RWPE1 (cell line): ENCODE measurements around the gene XRCC6.
A peak's percentile ranks its signal among the peaks of the same experiment; 100 is the strongest.
"Not testable (repeated sequence)": the region's sequence is repeated elsewhere in the genome, so short reads cannot be mapped to it uniquely, and the experiment has no call there.

Source experiments
- CTCF ChIA-PET: fragments of 350-600 bp; sonication (Branson Sonifier 250); formaldehyde crosslinking; extraction: SDS; loops from one replicate; lab custom pipeline; 2021; lab: Yijun Ruan, JAX
- POLR2A ChIA-PET: fragments of 400-600 bp; formaldehyde crosslinking; extraction: SDS; loops from one replicate; lab custom pipeline; 2020; ENCODE audit warnings: antibody characterized with exemption; ENCODE audit not compliant: low non-redundant PET; lab: Yijun Ruan, JAX
- DNase-seq: peaks from one replicate; pipeline ENCODE4 v3.0.0; 2012; ENCODE audit warnings: low spot score
- H3K27ac ChIP-seq: fragments of 450-650 bp; 2 replicates; pipeline ENCODE4 v1.5.1; 2017
- CTCF ChIP-seq: fragments of 450-650 bp; conservative IDR thresholded peaks from 2 replicates; pipeline ENCODE4 v1.5.1; 2017; ENCODE audit warnings: low read depth, mild to moderate bottlenecking

Gene XRCC6

GRCh38 chr22:41621099-41621910 is at the start of gene XRCC6:
Gene XRCC6, plus strand, starts transcription at chr22:41621295. Its CDS starts 710 bp downstream, at chr22:41622005.
- ChIA-PET CTCF (interaction anchor here (1.2 kb wide), 1 partner anchor 23 kb away, joined by 3 read pairs; no protein-coding TSS in a partner anchor), POLR2A (no interaction called here)
- peak within 1 kb of the TSS; percentile 90 for H3K27ac ChIP-seq
- peak; percentile 99 for DNase-seq
- TF ChIP-seq CTCF: no peak

- CTCF ChIA-PET: interaction anchor here (0.7 kb wide), 1 partner anchor 18 kb away, joined by 6 read pairs; the partner anchor contains the start of gene PMM1
- no peak for TF ChIP-seq CTCF
- no peak for DNase-seq
- POLR2A ChIA-PET: no interaction called here
- no peak overlapping the region for H3K27ac ChIP-seq
Observed at GRCh38 chr22:41571786-41572185, 49.3 kb upstream of the XRCC6 start.

- DNase-seq, CTCF ChIA-PET, POLR2A ChIA-PET, H3K27ac ChIP-seq: not testable (repeated sequence)
Observed at GRCh38 chr22:41572305-41572704, 48.8 kb upstream of the XRCC6 start.

GRCh38 chr22:41573677-41574076 is 47.4 kb upstream of the XRCC6 start:
- CTCF ChIA-PET: no interaction called here
- no peak for TF ChIP-seq CTCF
- no peak overlapping the region for H3K27ac ChIP-seq
- POLR2A ChIA-PET: no interaction called here
- DNase-seq: no peak

- POLR2A ChIA-PET: no interaction called here
Observed at GRCh38 chr22:41574847-41575381, 46.2 kb upstream of the XRCC6 start.

GRCh38 chr22:41575533-41575932 is 45.6 kb upstream of the XRCC6 start:
- H3K27ac ChIP-seq: peak overlapping the region; percentile 1; the same call in 1 of the 2 replicates
- CTCF ChIA-PET: no interaction called here
- DNase-seq: no peak
- no peak for TF ChIP-seq CTCF
- POLR2A ChIA-PET: no interaction called here

More at GRCh38 chr22:41574847-41575381, 46.2 kb upstream of the XRCC6 start:
- H3K27ac ChIP-seq: peak overlapping the region; percentile 1; the same call in 1 of the 2 replicates
- no peak for DNase-seq
- CTCF ChIA-PET: no interaction called here
- TF ChIP-seq CTCF: no peak

- POLR2A ChIA-PET: no interaction called here
- peak; percentile 62 for TF ChIP-seq CTCF
Observed at GRCh38 chr22:41576877-41577276, 44.2 kb upstream of the XRCC6 start.

More at GRCh38 chr22:41576877-41577276, 44.2 kb upstream of the XRCC6 start:
- CTCF ChIA-PET: interaction anchor here (1.0 kb wide), 1 partner anchor 23 kb away, joined by 3 read pairs; no protein-coding TSS in a partner anchor
- peak; percentile 31 for DNase-seq
- H3K27ac ChIP-seq: peak overlapping the region; percentile 15
